Measurements from ENCODE around the gene VSTM2L. TPM values are rescaled to one million over a fixed set of nuclear protein-coding genes. Genes with fewer than 3 reads are reported as not detected.

Gene VSTM2L
- total RNA-seq, 1 donor from 2014 or later: 39.6 TPM

- no peak for DNase-seq
Observed at GRCh38 chr20:37878835-37879599, 23.9 kb upstream of the VSTM2L start.

- no peak for DNase-seq
Observed at GRCh38 chr20:37879843-37880242, 23.1 kb upstream of the VSTM2L start.

GRCh38 chr20:37880726-37881591 is 22.0 kb upstream of the VSTM2L start:
- no peak for DNase-seq

GRCh38 chr20:37881601-37882343 is 21.2 kb upstream of the VSTM2L start:
- DNase-seq: no peak

DNA sequence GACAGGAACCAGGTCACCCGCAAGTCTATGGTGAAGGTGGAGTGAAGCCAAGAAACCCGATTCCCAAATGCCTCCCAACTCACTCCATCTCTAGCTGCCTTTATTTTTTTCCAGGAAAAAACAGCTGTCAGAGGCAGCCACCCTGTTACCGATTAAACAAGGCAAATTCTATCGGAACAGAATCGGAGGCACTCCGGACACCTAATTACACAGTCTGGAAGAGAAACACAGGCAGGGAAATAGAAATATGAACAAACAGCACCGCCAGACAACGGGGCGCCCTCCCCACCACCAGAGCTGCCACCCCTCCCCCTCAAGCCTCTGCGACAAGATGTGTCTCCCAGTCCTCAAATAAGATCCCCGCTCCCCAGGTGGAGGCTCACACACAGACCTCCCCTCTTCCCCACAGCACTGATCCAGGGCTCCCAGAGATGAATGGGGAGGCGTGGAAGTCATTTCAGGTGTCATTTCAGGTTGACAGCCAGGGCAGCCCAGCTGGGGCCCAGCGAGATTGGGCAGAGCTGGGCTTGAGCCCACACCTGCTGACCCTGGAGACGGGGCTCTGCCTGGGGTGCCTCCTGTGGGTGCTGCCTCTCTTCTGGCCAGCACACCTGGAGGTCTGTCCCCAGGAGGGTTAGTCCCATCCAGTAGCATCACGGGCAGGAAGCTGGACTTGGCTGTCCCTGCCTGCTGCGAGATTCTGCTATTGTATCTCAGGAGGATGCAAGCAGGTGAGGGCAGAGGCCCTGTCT is 19.8 kb upstream of the VSTM2L start:
- DNase-seq: no peak

GRCh38 chr20:37885042-37885441 is 17.9 kb upstream of the VSTM2L start:
- DNase-seq: no peak

- no peak for DNase-seq
Observed at GRCh38 chr20:37885593-37886503, 17.1 kb upstream of the VSTM2L start.

- DNase-seq: no peak
Observed at GRCh38 chr20:37886851-37887297, 16.1 kb upstream of the VSTM2L start.

GRCh38 chr20:37888641-37889040 is 14.3 kb upstream of the VSTM2L start:
- no peak for DNase-seq

- no peak for DNase-seq
Observed at GRCh38 chr20:37890108-37890507, 12.8 kb upstream of the VSTM2L start.

- DNase-seq: no peak
Observed at GRCh38 chr20:37890643-37891042, 12.3 kb upstream of the VSTM2L start.

- DNase-seq: no peak
Observed at GRCh38 chr20:37892001-37892400, 10.9 kb upstream of the VSTM2L start.

DNA sequence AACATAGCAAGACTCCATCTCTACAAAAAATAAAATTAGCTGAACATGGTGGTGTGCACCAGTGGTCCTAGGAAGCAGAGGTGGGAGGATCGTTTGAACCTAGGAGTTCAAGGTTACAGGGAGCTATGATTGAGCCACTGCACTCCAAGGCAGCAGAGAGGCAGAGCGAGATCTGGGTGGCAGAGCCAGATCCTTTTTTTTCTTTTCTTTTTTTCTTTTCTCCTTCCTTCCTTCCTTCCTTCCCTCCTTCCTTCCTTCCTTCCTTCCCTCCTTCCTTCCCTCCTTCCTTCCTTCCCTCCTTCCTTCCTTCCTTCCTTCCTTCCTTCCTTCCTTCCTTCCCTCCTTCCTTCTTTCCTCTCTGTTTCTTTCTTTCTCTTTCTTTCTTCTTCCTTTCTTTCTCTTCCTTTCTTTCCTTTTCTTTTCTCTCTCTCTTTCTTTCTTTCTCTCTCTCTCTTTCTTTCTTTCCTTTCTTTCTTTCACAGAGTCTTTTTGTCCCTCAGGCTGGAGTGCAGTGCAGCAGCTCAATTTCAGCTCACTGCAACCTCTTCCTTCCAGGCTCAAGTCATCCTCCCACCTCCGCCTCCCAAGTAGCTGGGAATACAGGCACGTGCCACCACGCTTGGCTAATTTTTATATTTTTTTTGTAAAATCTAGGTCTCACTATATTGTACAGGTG is 9.2 kb upstream of the VSTM2L start:
- DNase-seq: no peak

GRCh38 chr20:37894454-37894853 is 8.5 kb upstream of the VSTM2L start:
- DNase-seq: no peak

DNA sequence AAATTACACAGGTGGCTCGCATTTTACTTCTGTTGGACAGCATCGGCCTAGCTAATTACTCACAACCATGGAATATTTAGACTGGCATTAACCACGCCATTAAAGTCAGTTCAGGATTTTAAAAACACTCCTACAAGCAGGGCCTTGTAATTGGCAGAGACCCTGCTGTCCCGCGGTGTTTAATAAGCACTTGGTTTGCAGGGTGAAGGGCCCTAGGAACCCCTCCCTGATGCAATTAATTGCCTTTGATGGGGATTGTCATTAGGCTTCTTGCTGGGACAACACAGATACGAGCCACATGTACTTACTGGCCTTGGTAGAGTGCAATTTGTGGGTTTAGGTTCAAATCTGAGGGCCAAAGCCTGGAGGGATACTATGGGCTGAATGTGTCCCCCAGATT is 7.8 kb upstream of the VSTM2L start:
- DNase-seq: no peak

GRCh38 chr20:37896932-37897548 is 5.9 kb upstream of the VSTM2L start:
- DNase-seq: no peak

- no peak for DNase-seq
Observed at GRCh38 chr20:37898233-37899104, 4.5 kb upstream of the VSTM2L start.

- DNase-seq: no peak
Observed at GRCh38 chr20:37899105-37900045, 3.6 kb upstream of the VSTM2L start.
